BE2C (cell line): ENCODE measurements around the gene OR7A5. TPM values are rescaled to one million over a fixed set of nuclear protein-coding genes. Genes with fewer than 3 reads are reported as not detected.

Experiments
- DNase-seq: peaks from one replicate; pipeline ENCODE4 v3.0.0-alpha.2; 2020
- H3K27me3 ChIP-seq: fragments of 250-450 bp; sonication (Bioruptor Pico); 2 replicates; pipeline ENCODE4 v1.5.1; 2020; ENCODE audit warnings: mild to moderate bottlenecking
- H3K36me3 ChIP-seq: fragments of 250-450 bp; sonication (Bioruptor Pico); 2 replicates; pipeline ENCODE4 v1.5.1; 2020; ENCODE audit warnings: mild to moderate bottlenecking
- H3K4me1 ChIP-seq: fragments of 250-450 bp; sonication (Bioruptor Pico); 2 replicates; pipeline ENCODE4 v1.5.1; 2020
- H3K4me3 ChIP-seq: 2 replicates; pipeline ENCODE4 v1.5.1; 2011; ENCODE audit warnings: low read depth, low read length
- H3K9me3 ChIP-seq: fragments of 250-450 bp; sonication (Bioruptor Pico); 2 replicates; pipeline ENCODE4 v1.5.1; 2020
- polyA plus RNA-seq: library from polyadenylated mRNA; unstranded; fragments of >200 nt; gene quantifications from one replicate; pipeline ENCODE4 v1.2.1, GENCODE V29; 2012; ENCODE audit warnings: low read depth, missing spikeins; ENCODE audit not compliant: insufficient read length, insufficient read depth
- TF ChIP-seq, protein P1 (sequence below): IDR thresholded peaks from 2 replicates; pipeline ENCODE4 v1.5.1; 2012; ENCODE audit warnings: mild to moderate bottlenecking, low read depth, low read length

OR7A5 gene
- polyA plus RNA-seq, result not detected

DNA sequence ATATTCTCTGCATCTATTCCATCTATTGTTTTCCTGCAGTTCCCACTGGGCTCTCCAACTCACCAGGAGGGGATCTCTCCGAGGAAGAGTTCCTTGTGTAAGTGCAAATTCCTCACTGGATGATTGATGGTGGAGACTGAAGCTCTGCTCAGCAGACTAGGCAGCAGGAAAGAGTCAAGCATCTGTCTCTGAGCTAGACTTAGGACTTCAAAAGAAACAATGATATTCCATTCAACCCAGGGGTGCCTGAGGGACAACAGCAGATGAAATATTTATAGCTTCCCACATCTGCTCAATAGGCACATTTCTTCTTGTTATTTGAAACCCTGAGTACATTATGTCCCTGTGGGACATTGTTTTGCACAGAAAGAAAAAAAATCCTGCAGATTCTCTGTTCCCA, at the start of gene OR7A5, which contains the start of gene OR7C1:
Gene OR7A5, minus strand, starts transcription at position 175 of the 400 bp plus-strand sequence. CDS start 6,944 bp downstream, outside the sequence.
Gene OR7C1, minus strand, starts transcription at position 175 of the 400 bp plus-strand sequence. CDS start 35,049 bp downstream, outside the sequence.
- no peaks in the 10 kb centered on the region for H3K36me3 ChIP-seq
- H3K27me3 ChIP-seq, result peaks cover 6% of the 10 kb centered on the region; the same call in 1 of the 2 replicates
- H3K4me1 ChIP-seq, result no peaks in the 10 kb centered on the region
- no peaks in the 10 kb centered on the region for H3K9me3 ChIP-seq
- H3K4me3 ChIP-seq, result no peak within 1 kb of the TSS
- TF ChIP-seq, protein P1, sequence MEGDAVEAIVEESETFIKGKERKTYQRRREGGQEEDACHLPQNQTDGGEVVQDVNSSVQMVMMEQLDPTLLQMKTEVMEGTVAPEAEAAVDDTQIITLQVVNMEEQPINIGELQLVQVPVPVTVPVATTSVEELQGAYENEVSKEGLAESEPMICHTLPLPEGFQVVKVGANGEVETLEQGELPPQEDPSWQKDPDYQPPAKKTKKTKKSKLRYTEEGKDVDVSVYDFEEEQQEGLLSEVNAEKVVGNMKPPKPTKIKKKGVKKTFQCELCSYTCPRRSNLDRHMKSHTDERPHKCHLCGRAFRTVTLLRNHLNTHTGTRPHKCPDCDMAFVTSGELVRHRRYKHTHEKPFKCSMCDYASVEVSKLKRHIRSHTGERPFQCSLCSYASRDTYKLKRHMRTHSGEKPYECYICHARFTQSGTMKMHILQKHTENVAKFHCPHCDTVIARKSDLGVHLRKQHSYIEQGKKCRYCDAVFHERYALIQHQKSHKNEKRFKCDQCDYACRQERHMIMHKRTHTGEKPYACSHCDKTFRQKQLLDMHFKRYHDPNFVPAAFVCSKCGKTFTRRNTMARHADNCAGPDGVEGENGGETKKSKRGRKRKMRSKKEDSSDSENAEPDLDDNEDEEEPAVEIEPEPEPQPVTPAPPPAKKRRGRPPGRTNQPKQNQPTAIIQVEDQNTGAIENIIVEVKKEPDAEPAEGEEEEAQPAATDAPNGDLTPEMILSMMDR, result no peak
- no peak for DNase-seq

DNA sequence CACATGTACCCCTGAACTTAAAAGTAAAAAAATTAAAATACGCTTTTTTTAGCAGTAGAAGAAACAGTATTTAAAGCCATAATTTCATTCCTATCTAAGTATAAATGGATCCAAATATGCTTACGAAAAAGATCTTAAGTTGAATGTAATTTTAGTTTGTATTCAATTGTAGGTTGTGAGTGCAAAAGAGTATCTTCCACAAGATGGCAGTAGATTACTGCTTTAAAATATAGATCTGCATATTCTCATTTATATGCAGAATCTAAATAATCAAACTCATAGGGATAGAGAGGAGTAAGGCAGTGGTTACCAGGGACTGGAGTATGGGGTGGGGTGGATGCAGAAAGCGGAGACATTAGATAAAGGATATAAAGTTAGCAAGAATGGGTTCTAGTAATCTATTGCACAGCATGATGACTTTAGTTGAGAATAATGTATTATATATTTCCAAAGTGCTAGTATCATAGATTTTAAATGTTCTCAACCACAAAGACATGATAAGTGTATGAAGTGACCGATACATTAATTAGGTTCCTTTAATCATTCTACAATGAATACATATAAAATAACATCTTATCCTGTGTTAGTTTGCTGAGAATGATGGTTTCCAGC, 36.7 kb upstream of the OR7A5 start:
- no peaks in the 10 kb centered on the region for H3K9me3 ChIP-seq
- DNase-seq, result no peak
- TF ChIP-seq, protein P1, result peak; percentile 38
- no peaks in the 10 kb centered on the region for H3K36me3 ChIP-seq
- no peaks in the 10 kb centered on the region for H3K27me3 ChIP-seq
- no peak overlapping the region for H3K4me3 ChIP-seq
- H3K4me1 ChIP-seq, result no peaks in the 10 kb centered on the region

DNA sequence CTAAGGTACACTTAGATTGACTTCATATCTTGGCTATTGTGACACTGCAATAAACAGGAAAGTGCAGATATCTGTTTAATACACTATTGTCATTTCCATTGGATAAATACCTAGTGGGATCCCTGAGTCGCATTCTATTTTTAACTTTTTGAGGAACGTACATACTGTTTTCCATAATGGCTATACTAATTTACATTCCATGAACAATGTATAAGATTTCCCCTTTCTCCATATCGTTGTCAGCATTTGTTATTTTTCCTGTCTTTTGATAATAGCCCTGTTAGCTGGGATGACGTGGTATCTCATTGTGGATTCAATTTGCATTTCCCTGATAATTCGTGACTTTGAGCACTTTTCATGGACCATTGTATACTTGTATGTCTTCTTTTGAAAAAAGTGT, 33.5 kb upstream of the OR7A5 start:
- TF ChIP-seq, protein P1, result no peak
- no peak for DNase-seq
- Histone ChIP-seq H3K4me3 (no peak overlapping the region), H3K36me3 (no peaks in the 10 kb centered on the region), H3K9me3 (no peaks in the 10 kb centered on the region), H3K27me3 (no peaks in the 10 kb centered on the region), H3K4me1 (no peaks in the 10 kb centered on the region)

DNA sequence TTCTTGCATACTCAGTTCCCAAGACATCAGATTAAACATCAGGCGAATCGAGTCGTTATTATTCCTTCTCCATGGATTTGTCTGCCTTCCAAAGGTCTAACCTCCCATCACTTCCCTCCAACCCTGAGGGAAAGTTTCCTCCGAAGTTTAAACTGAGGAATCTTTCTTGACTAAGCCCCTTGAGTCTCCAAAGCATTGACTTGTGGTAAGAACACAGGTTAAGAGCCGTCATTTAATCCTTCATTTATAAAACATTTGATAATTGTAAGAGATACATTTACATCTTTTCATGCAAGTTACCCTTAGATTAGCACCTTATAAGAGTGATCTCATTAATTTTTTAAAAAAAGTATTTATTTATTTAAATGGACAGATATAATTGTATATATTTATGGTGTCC, 13.8 kb upstream of the OR7A5 start, which contains the start of gene OR7A10:
Gene OR7A10, minus strand, starts transcription at position 101 of the 400 bp plus-strand sequence. CDS start 7,045 bp downstream, outside the sequence.
- TF ChIP-seq, protein P1, result no peak
- Histone ChIP-seq H3K36me3 (no peaks in the 10 kb centered on the region), H3K27me3 (peaks cover 2% of the 10 kb centered on the region; the same call in 1 of the 2 replicates), H3K9me3 (no peaks in the 10 kb centered on the region), H3K4me1 (no peaks in the 10 kb centered on the region), H3K4me3 (no peak within 1 kb of the TSS)
- no peak for DNase-seq

DNA sequence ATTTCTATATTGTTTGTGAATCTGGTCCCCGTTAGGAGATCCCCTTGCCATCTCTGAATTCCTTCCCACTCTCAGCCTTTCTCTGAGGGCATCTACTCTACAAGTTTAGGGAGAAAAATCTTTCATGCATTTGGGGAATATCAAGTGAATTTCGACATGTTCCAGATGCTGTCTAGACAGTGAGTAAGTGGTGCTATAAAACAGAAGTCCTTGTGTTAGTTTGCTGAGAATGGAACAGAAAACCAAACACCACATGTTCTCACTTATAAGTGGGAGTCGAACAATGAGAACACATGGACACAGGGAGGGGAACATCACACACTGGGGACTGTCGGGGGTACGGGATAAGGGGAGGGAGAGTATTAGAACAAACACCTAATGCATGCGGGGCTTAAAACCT, 8.6 kb upstream of the OR7A5 start:
- TF ChIP-seq, protein P1, result no peak
- no peak for DNase-seq
- no peaks in the 10 kb centered on the region for H3K9me3 ChIP-seq
- no peaks in the 10 kb centered on the region for H3K4me1 ChIP-seq
- no peaks in the 10 kb centered on the region for H3K36me3 ChIP-seq
- no peak overlapping the region for H3K4me3 ChIP-seq
- peaks cover 5% of the 10 kb centered on the region; the same call in 1 of the 2 replicates for H3K27me3 ChIP-seq

DNA sequence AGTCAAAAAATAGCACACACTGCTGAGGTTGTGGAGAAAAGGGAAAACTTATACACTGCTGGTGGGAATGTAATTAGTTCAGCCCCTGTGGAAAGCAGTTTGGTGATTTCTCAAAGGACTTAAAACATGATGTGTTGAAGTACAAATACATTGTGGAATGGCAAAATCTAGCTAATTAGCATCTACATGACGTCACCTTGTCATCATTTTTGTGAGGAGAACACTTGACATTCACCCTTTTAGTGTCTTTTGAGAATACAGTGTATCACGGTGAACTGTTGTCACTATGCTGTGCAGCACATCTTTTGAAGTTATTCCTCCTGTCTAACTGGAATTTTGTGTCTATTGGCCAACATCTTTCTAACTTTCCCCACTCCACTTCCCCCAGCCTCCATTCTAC, 8.2 kb upstream of the OR7A5 start:
- H3K36me3 ChIP-seq, result no peaks in the 10 kb centered on the region
- H3K9me3 ChIP-seq, result no peaks in the 10 kb centered on the region
- DNase-seq, result no peak
- TF ChIP-seq, protein P1, result no peak
- no peak overlapping the region for H3K4me3 ChIP-seq
- H3K4me1 ChIP-seq, result no peaks in the 10 kb centered on the region
- peaks cover 5% of the 10 kb centered on the region; the same call in 1 of the 2 replicates for H3K27me3 ChIP-seq
